GM12864 (cell line): ENCODE results near the gene DAB2IP.

Source experiments
- DNase-seq: peaks from one replicate; pipeline ENCODE4 v3.0.0-alpha.2; 2011; ENCODE audit warnings: low read depth
- H3K4me3 ChIP-seq: 2 replicates; pipeline ENCODE4 v1.5.1; 2011; ENCODE audit warnings: mild to moderate bottlenecking, low read depth, low read length, control low read depth
- CTCF ChIP-seq: IDR thresholded peaks from 2 replicates; pipeline ENCODE4 v1.5.1; 2011; ENCODE audit warnings: low read depth, mild to moderate bottlenecking, moderate library complexity, low read length, control low read depth, inconsistent platforms; ENCODE audit errors: missing control alignments

The DAB2IP gene

GRCh38 chr9:121650217-121651007 lies 1.0 kb upstream of the DAB2IP start:
- DNase-seq: no peak
- no peak overlapping the region for H3K4me3 ChIP-seq
- TF ChIP-seq CTCF: no peak

GRCh38 chr9:121651008-121651294 lies 483 bp upstream of the DAB2IP start:
- no peak overlapping the region for H3K4me3 ChIP-seq
- no peak for DNase-seq
- no peak for TF ChIP-seq CTCF

- TF ChIP-seq CTCF: no peak
- DNase-seq: no peak
- no peak overlapping the region for H3K4me3 ChIP-seq
Observed at GRCh38 chr9:121652021-121652837, 795 bp downstream of the DAB2IP start.

- DNase-seq: no peak
- H3K4me3 ChIP-seq: no peak overlapping the region
- no peak for TF ChIP-seq CTCF
Observed at GRCh38 chr9:121652838-121653231, 1.4 kb downstream of the DAB2IP start.

GRCh38 chr9:121654499-121655140 lies 3.2 kb downstream of the DAB2IP start:
- H3K4me3 ChIP-seq: no peak overlapping the region
- TF ChIP-seq CTCF: no peak
- DNase-seq: no peak

GRCh38 chr9:121655231-121655755 lies 3.9 kb downstream of the DAB2IP start:
- H3K4me3 ChIP-seq: no peak overlapping the region
- TF ChIP-seq CTCF: no peak
- no peak for DNase-seq
